Endometrial microvascular endothelial cells (primary cell): ENCODE measurements around the gene RNF208. TPM values are rescaled to one million over a fixed set of nuclear protein-coding genes. Genes with fewer than 3 reads are reported as not detected.

Source experiments
- in situ Hi-C: cut with HindIII; loops from 2 replicates; pipeline ENCODE4 v1.10.0; 2017; ENCODE audit warnings: low sequenced_read_pairs, low pct_unique_long_range_greater_than_20kb; ENCODE audit errors: inconsistent ontology term
- total RNA-seq: library from RNA; depleted of rRNA; stranded (reverse); fragments of >200 nt; gene quantifications from one replicate; pipeline ENCODE4 v1.2.3, GENCODE V29; 2015; ENCODE audit errors: inconsistent ontology term

The RNF208 gene
- total RNA-seq, 1 donor from 2014 or later = not detected

DNA sequence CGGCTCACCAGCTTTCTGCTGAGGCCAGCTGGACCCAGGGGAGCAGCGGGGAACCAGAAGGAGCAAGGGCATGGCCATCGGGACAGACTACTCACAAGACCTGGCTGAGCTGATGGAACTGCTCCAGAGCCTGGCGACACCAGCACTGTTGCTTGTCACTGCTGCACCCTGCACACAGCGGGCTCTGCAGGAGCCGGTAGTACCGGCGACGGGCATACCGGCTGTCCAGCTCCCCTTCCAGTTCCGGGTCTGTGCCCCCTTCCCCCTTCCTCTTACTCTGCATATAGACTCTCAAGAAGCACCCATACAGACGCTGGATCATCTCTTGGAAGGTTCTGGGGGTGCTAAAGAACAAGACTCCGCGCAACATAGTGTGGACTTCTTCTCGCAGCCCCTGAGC lies 34.7 kb downstream of the RNF208 start:
- in situ Hi-C loops = no loop called here

- in situ Hi-C loops = no loop called here
These were observed 35.7 kb downstream of the RNF208 start for GRCh38 chr9:137186385-137186784.

- in situ Hi-C loops = no loop called here
These were observed 36.1 kb downstream of the RNF208 start for GRCh38 chr9:137185921-137186320.

DNA sequence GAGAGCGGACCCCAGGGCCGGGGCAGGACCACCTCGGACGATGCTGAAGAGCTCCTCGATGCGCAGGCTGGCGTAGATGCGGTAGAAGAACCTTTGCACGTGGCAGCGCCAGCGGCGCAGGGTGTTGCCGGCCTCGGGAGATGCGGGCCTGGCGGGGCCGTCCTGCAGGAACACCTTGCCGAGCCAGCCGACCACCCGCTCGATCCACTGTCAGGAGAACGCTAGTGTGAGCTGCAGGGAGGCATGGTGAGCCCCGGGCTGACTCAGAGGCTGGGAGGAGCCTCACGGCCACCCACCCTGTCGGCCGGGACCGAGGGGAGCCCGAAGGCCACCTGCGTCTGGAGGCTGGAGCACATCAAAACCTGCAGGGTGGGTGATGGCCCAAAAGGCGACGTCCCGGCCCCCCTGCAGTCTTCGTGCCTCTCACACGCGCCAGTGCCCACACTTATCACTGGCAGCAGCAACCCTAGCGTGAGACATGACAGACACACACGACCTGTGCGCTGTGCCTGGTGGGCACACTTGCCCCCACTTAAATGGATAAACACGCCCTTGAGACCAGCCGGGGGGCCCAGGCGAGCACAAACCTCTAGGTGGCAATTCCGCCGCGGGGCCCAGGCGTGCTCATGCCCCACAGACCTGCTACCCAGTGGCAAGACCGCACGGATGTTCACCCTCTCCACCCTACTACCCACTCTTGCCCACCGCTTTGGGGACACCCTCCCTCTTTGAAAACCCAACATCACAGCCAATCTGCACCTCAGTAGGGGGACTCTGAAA lies 37.0 kb downstream of the RNF208 start:
- in situ Hi-C loops = no loop called here

- in situ Hi-C loops = no loop called here
These were observed 38.0 kb downstream of the RNF208 start for GRCh38 chr9:137183980-137184595.

DNA sequence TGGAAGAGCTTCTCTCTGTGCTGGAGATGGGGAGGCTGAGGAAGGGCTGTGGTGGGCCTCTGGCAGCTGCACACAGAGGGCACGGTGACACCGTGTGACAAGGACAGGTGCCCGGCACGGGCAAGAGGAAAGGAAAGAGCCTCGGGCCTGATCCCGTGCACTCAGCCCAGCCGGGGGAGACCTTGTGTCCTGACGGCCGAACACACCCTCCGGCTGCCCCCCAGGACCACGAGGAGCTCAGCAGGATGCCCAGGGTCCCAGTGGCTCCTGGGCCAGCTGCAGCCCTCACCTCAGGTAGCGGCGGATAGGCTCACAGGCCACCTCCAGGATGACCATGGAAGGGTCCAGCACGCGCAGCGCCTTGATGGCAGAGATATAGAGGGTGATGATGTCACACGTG lies 39.2 kb downstream of the RNF208 start:
- in situ Hi-C loops = no loop called here

GRCh38 chr9:137181680-137182079 lies 40.4 kb downstream of the RNF208 start:
- in situ Hi-C loops = no loop called here

DNA sequence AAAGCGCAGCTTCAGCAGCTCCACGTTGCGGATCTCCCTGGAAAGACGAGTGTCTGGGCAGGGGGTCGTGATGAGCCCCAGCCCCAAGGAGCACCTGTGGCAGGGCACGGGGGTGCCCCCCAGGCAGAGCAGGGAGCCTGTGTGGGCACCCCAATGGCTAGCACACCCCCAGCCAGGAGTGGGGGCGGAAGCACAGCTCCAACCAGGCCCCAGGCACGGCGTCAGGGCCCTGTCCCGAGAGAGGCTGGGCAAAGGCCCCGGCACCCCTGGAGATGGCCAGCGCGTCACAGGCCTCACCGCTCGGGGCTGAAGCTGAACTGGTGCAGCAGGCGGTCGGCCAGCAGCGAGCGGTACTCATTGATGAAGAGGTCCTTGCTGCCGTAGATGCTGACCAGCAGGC lies 41.5 kb downstream of the RNF208 start:
- in situ Hi-C loops = no loop called here

- in situ Hi-C loops = no loop called here
These were observed 42.3 kb downstream of the RNF208 start for GRCh38 chr9:137179761-137180160.

GRCh38 chr9:137178939-137179630 lies 43.0 kb downstream of the RNF208 start:
- in situ Hi-C loops = no loop called here

- in situ Hi-C loops = no loop called here
These were observed 43.7 kb downstream of the RNF208 start for GRCh38 chr9:137178201-137178938.

- in situ Hi-C loops = no loop called here
These were observed 45.5 kb downstream of the RNF208 start for GRCh38 chr9:137176302-137177182.

DNA sequence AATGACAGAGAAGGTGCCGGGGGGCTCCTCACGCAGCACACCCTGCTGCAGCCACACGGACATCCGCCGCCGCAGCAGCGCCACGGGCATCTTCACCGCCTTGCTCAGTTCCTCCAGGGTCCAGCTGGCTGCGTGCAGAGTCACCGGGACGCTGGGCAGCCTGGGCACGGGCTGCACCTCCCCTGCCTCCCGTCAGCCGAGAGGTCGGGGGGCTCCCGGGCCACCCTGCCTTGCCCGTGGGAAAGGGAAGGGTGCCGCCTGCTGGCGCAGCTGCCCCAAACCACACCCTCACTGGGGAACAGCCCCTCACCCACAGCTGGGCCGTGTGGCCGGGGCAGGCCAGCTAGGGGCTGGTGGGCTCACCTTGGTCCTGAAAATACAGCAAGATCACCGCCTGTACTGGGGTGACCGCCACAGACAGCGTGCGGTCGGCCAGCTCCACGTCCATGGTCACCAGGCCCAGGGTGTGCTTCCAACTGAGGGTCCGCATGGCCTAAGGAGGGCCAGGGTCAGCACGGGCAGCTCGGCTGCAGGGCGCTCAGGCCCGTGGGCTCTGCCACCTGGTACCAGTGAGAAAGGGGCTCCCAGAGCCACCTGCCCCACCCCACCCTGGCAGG lies 46.6 kb downstream of the RNF208 start:
- in situ Hi-C loops = no loop called here

- in situ Hi-C loops = loop anchor here (25.0 kb wide), 1 partner anchor 238 kb away; the partner anchor contains the start of genes C8G and FBXW5
These were observed 47.2 kb downstream of the RNF208 start for GRCh38 chr9:137174722-137175293.

- in situ Hi-C loops = loop anchor here (25.0 kb wide), 1 partner anchor 237 kb away; the partner anchor contains the start of genes C8G and FBXW5
These were observed 48.0 kb downstream of the RNF208 start for GRCh38 chr9:137173796-137174664.

- in situ Hi-C loops = loop anchor here (25.0 kb wide), 1 partner anchor 236 kb away; the partner anchor contains the start of genes C8G and FBXW5
These were observed 48.9 kb downstream of the RNF208 start for GRCh38 chr9:137172901-137173795.
